Measurements from ENCODE around the gene OCA2.

- no peak for TF ChIP-seq CTCF (optimal IDR thresholded peaks at IDR 0.05 in 1 of 3, IDR thresholded peaks at IDR 0.05 in 1 of 3, conservative IDR thresholded peaks at IDR 0.05 in 1 of 3; ENCODE audit: extremely low read depth in 1 of 3, insufficient read depth in 2 of 3, low read length in 3 of 3)
- no peak for TF ChIP-seq EZH2 (IDR thresholded peaks at IDR 0.05; ENCODE audit: low read length)
These were observed 166.5 kb downstream of the OCA2 start for GRCh38 chr15:27932600-27932999.
